CD14-positive monocyte (primary cell): ENCODE results near the gene SERPINB4. TPM values are rescaled to one million over a fixed set of nuclear protein-coding genes. Genes with fewer than 3 reads are reported as not detected.

Experiments
- DNase-seq, 3 donors: peaks; one replicate each; pipeline ENCODE4 v3.0.0-alpha.2; 2011 to 2022
- H2AFZ ChIP-seq: 2 replicates; pipeline ENCODE4 v1.6.0; 2012; ENCODE audit warnings: mild to moderate bottlenecking, low read depth, low read length, inconsistent platforms; ENCODE audit not compliant: insufficient read depth, poor library complexity, severe bottlenecking
- H3K27ac ChIP-seq, 2 donors: 1 replicate in 1 of 2; 2 replicates in 1 of 2; pipeline ENCODE4 v1.5.1; 2012 to 2013; ENCODE audit warnings: low read length in 2 of 2, control low read depth in 1 of 2, inconsistent platforms in 1 of 2, low read depth in 1 of 2, mild to moderate bottlenecking in 1 of 2
- H3K27me3 ChIP-seq, 2 donors: one replicate each; pipeline versions ENCODE4 v1.6.0 to v1.6.1; 2011 to 2013; ENCODE audit warnings: low read length in 2 of 2; ENCODE audit not compliant: control insufficient read depth in 2 of 2, insufficient read depth in 2 of 2
- H3K36me3 ChIP-seq, 2 donors: replicated peaks in 1 of 2; 1 replicate in 1 of 2; 2 replicates in 1 of 2; pipeline versions ENCODE4 v1.5.1 to v1.6.1; 2012 to 2013; ENCODE audit warnings: low read length in 2 of 2, control low read depth in 1 of 2, inconsistent platforms in 1 of 2, mild to moderate bottlenecking in 1 of 2; ENCODE audit not compliant: insufficient read depth in 2 of 2, control insufficient read depth in 1 of 2
- H3K4me1 ChIP-seq, 2 donors: 1 replicate in 1 of 2; 2 replicates in 1 of 2; pipeline versions ENCODE4 v1.5.1 to v1.6.1; 2012 to 2013; ENCODE audit warnings: low read length in 2 of 2, control low read depth in 1 of 2, inconsistent platforms in 1 of 2, mild to moderate bottlenecking in 1 of 2, moderate library complexity in 1 of 2; ENCODE audit not compliant: insufficient read depth in 2 of 2, control insufficient read depth in 1 of 2
- H3K4me2 ChIP-seq: replicated peaks from 2 replicates; pipeline ENCODE3; 2012; ENCODE audit warnings: low read length, moderate library complexity, mild to moderate bottlenecking; ENCODE audit not compliant: poor library complexity, severe bottlenecking; ENCODE audit errors: extremely low read depth
- H3K4me3 ChIP-seq, 3 experiments: fragments of 200-600 bp in 1 of 3; sonication (generic) in 1 of 3; replicated peaks in 1 of 3; 1 replicate in 2 of 3; 2 replicates in 1 of 3; pipeline ENCODE4 v1.5.1; 2011 to 2013; ENCODE audit warnings: low read length in 3 of 3, mild to moderate bottlenecking in 3 of 3, control low read depth in 2 of 3, low read depth in 2 of 3, inconsistent platforms in 1 of 3, moderate library complexity in 1 of 3
- H3K79me2 ChIP-seq: 2 replicates; pipeline ENCODE4 v1.6.0; 2012; ENCODE audit warnings: mild to moderate bottlenecking, control low read depth, inconsistent platforms, low read length, moderate library complexity; ENCODE audit not compliant: insufficient read depth
- H3K9ac ChIP-seq: 2 replicates; pipeline ENCODE4 v1.6.0; 2017; ENCODE audit warnings: low read length, mild to moderate bottlenecking; ENCODE audit not compliant: insufficient read depth, poor library complexity, severe bottlenecking
- H3K9me3 ChIP-seq, 2 donors: replicated peaks in 1 of 2; 1 replicate in 1 of 2; 2 replicates in 1 of 2; pipeline versions ENCODE4 v1.5.1 to v1.6.1; 2012 to 2013; ENCODE audit warnings: low read length in 2 of 2, control low read depth in 1 of 2; ENCODE audit not compliant: control insufficient read depth in 1 of 2, insufficient read depth in 1 of 2
- H4K20me1 ChIP-seq: 2 replicates; pipeline ENCODE4 v1.6.0; 2012; ENCODE audit warnings: mild to moderate bottlenecking, low read length, control low read depth, moderate library complexity; ENCODE audit not compliant: insufficient read depth
- H3K27ac Mint-ChIP-seq, 7 donors: one replicate each; pipeline ENCODE4 v1.8.0; 2020; ENCODE audit warnings: mild to moderate bottlenecking in 7 of 7, mixed read lengths in 7 of 7, moderate library complexity in 6 of 7, inconsistent platforms in 2 of 7
- H3K27me3 Mint-ChIP-seq, 3 donors: one replicate each; pipeline ENCODE4 v1.8.0; 2021 to 2022; ENCODE audit warnings: low read depth in 3 of 3, mild to moderate bottlenecking in 3 of 3, mixed read lengths in 3 of 3, moderate library complexity in 3 of 3, inconsistent platforms in 1 of 3
- H3K36me3 Mint-ChIP-seq, 2 donors: one replicate each; pipeline ENCODE4 v1.8.0; 2020; ENCODE audit warnings: mixed read lengths in 2 of 2, inconsistent platforms in 1 of 2, mild to moderate bottlenecking in 1 of 2
- H3K4me1 Mint-ChIP-seq: one replicate; pipeline ENCODE4 v1.8.0; 2020; ENCODE audit warnings: mild to moderate bottlenecking, mixed read lengths
- H3K4me3 Mint-ChIP-seq, 2 donors: one replicate each; pipeline ENCODE4 v1.8.0; 2020; ENCODE audit warnings: mild to moderate bottlenecking in 2 of 2, mixed read lengths in 2 of 2, moderate library complexity in 1 of 2
- H3K9me3 Mint-ChIP-seq, 7 donors: one replicate each; pipeline ENCODE4 v1.8.0; 2020 to 2022; ENCODE audit warnings: mixed read lengths in 7 of 7, mild to moderate bottlenecking in 6 of 7, moderate library complexity in 6 of 7, inconsistent platforms in 2 of 7
- WGBS: methylation state at CpG from one replicate; pipeline ENCODE4 v1.1.5; 2013; ENCODE audit warnings: missing lambda C conversion rate; ENCODE audit not compliant: insufficient coverage; 5-methylcytosine and 5-hydroxymethylcytosine counted together
- intact Hi-C, 2 donors: fragments of 100-400 bp; cut with micrococcal nuclease; formaldehyde crosslinking; loops; one replicate each; pipeline versions ENCODE4 v1.15.0 to v1.15.1; 2023
- polyA plus RNA-seq, 3 donors: library from polyadenylated mRNA; depleted of rRNA in 1 of 3; unstranded in 2 of 3; stranded (reverse) in 1 of 3; fragments of 300-500 nt in 2 of 3; fragments of >200 nt in 1 of 3; fragmentation: Illumina TruSeq in 2 of 3; gene quantifications; 1 replicate in 2 of 3; 2 replicates in 1 of 3; pipeline ENCODE4 v1.2.3, GENCODE V29; 2012 to 2021
- TF ChIP-seq, protein P1 (sequence below): fragments of 200-600 bp; IDR thresholded peaks from one replicate; pipeline ENCODE4 v1.8.0; 2022; ENCODE audit warnings: antibody characterized with exemption, mild to moderate bottlenecking

Gene SERPINB4
- polyA plus RNA-seq, 3 donors, result not detected

DNA sequence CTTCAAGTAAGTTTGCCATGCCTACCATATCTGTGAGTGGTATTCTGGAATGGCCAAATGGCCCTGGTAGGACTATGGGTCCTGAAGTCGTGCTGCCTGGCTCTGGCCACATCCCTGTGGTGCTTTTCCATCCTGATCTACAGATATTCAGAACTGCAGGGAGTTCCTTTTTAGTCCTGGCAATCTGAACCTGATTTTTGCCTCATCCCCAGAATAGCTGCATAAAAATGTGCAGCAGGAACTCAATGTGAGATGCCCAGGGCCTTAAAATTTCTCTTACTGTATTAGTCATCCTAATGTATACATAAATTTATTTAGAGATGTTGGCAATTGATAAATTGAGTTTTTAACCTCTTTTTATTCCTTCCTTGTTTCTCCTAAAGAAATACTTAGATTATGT is 51.6 kb downstream of the SERPINB4 start:
- H3K4me3 ChIP-seq, result no peak overlapping the region
- Mint-ChIP-seq H3K4me3 (no peak overlapping the region), H3K4me1 (peaks cover 23% of the 10 kb centered on the region), H3K27ac (no peak overlapping the region), H3K27me3 (peaks cover 0 to 4% (median 1%) of the 10 kb centered on the region in 3 donors), H3K36me3 (peaks cover 0 to 3% of the 10 kb centered on the region in 2 donors), H3K9me3 (peaks cover 3 to 13% (median 7%) of the 10 kb centered on the region in 7 donors)
- peaks cover 21 to 25% of the 10 kb centered on the region in 2 donors for H3K4me1 ChIP-seq
- no peak overlapping the region for H2AFZ ChIP-seq
- WGBS, result no CpG with 5 or more reads among the region's 1 CpG
- no peaks in the 10 kb centered on the region for H4K20me1 ChIP-seq
- no peak overlapping the region for H3K27ac ChIP-seq
- intact Hi-C loops, result no loop called here
- no peaks in the 10 kb centered on the region for H3K9me3 ChIP-seq
- H3K27me3 ChIP-seq, result no peaks in the 10 kb centered on the region
- no peak for DNase-seq
- no peak overlapping the region for H3K9ac ChIP-seq
- H3K4me2 ChIP-seq, result no peak overlapping the region
- H3K36me3 ChIP-seq, result no peaks in the 10 kb centered on the region
- H3K79me2 ChIP-seq, result no peaks in the 10 kb centered on the region
- TF ChIP-seq, protein P1, sequence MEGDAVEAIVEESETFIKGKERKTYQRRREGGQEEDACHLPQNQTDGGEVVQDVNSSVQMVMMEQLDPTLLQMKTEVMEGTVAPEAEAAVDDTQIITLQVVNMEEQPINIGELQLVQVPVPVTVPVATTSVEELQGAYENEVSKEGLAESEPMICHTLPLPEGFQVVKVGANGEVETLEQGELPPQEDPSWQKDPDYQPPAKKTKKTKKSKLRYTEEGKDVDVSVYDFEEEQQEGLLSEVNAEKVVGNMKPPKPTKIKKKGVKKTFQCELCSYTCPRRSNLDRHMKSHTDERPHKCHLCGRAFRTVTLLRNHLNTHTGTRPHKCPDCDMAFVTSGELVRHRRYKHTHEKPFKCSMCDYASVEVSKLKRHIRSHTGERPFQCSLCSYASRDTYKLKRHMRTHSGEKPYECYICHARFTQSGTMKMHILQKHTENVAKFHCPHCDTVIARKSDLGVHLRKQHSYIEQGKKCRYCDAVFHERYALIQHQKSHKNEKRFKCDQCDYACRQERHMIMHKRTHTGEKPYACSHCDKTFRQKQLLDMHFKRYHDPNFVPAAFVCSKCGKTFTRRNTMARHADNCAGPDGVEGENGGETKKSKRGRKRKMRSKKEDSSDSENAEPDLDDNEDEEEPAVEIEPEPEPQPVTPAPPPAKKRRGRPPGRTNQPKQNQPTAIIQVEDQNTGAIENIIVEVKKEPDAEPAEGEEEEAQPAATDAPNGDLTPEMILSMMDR, result no peak

GRCh38 chr18:63591725-63592124 is 52.3 kb downstream of the SERPINB4 start:
- intact Hi-C loops, result no loop called here
- Mint-ChIP-seq H3K27ac (no peak overlapping the region), H3K4me3 (no peak overlapping the region), H3K9me3 (peaks cover 3 to 13% (median 7%) of the 10 kb centered on the region in 7 donors), H3K36me3 (peaks cover 0 to 3% of the 10 kb centered on the region in 2 donors), H3K4me1 (peaks cover 23% of the 10 kb centered on the region), H3K27me3 (peaks cover 0 to 1% (median 0%) of the 10 kb centered on the region in 3 donors)
- TF ChIP-seq, protein P1, result no peak
- Histone ChIP-seq H3K4me1 (peaks cover 21 to 25% of the 10 kb centered on the region in 2 donors), H2AFZ (no peak overlapping the region), H3K79me2 (no peaks in the 10 kb centered on the region), H4K20me1 (no peaks in the 10 kb centered on the region), H3K27ac (no peak overlapping the region), H3K27me3 (no peaks in the 10 kb centered on the region), H3K9me3 (no peaks in the 10 kb centered on the region), H3K4me3 (no peak overlapping the region), H3K36me3 (no peaks in the 10 kb centered on the region), H3K4me2 (no peak overlapping the region), H3K9ac (no peak overlapping the region)
- DNase-seq, result no peak
- no CpG with 5 or more reads among the region's 3 CpGs for WGBS
